Trophoblast cell (in vitro differentiated cells and primary cell): ENCODE measurements around the gene OPRM1.

Experiments
- DNase-seq, 2 donors: peaks; one replicate each; pipeline ENCODE4 v3.0.0-alpha.2; 2016
- H2AFZ ChIP-seq: 2 replicates; pipeline ENCODE4 v1.6.1; 2013; ENCODE audit warnings: low read length, moderate library complexity, mild to moderate bottlenecking; ENCODE audit not compliant: insufficient read depth, poor library complexity
- H2AK5ac ChIP-seq: 2 replicates; pipeline ENCODE4 v1.6.1; 2013; ENCODE audit warnings: mild to moderate bottlenecking, low read length
- H2BK120ac ChIP-seq: 2 replicates; pipeline ENCODE4 v1.6.1; 2013; ENCODE audit warnings: low read length, mild to moderate bottlenecking, moderate library complexity; ENCODE audit not compliant: insufficient read depth, poor library complexity
- H2BK12ac ChIP-seq: 2 replicates; pipeline ENCODE4 v1.6.1; 2013; ENCODE audit warnings: mild to moderate bottlenecking, low read length, moderate library complexity
- H2BK5ac ChIP-seq: 2 replicates; pipeline ENCODE4 v1.6.1; 2013; ENCODE audit warnings: low read length, low read depth, moderate library complexity, mild to moderate bottlenecking; ENCODE audit not compliant: poor library complexity
- H3K14ac ChIP-seq: 2 replicates; pipeline ENCODE4 v1.6.1; 2013; ENCODE audit warnings: mild to moderate bottlenecking, low read length
- H3K18ac ChIP-seq: 2 replicates; pipeline ENCODE4 v1.6.1; 2013; ENCODE audit warnings: mild to moderate bottlenecking, low read length
- H3K23ac ChIP-seq: 2 replicates; pipeline ENCODE4 v1.6.1; 2013; ENCODE audit warnings: low read length
- H3K27ac ChIP-seq: 2 replicates; pipeline ENCODE4 v1.5.1; 2013; ENCODE audit warnings: low read depth, mild to moderate bottlenecking, inconsistent platforms, low read length, moderate library complexity
- H3K27me3 ChIP-seq: 2 replicates; pipeline ENCODE4 v1.6.1; 2013; ENCODE audit warnings: inconsistent platforms, mild to moderate bottlenecking, low read length, moderate library complexity; ENCODE audit not compliant: insufficient read depth
- H3K36me3 ChIP-seq, 2 experiments: 1 replicate in 1 of 2; 2 replicates in 1 of 2; pipeline ENCODE4 v1.6.1; 2013; ENCODE audit warnings: low read length in 2 of 2, mild to moderate bottlenecking in 2 of 2, moderate library complexity in 1 of 2; ENCODE audit not compliant: insufficient read depth in 2 of 2, control insufficient read depth in 1 of 2
- H3K4ac ChIP-seq: 2 replicates; pipeline ENCODE4 v1.6.1; 2013; ENCODE audit warnings: low read depth, mild to moderate bottlenecking, low read length, moderate library complexity
- H3K4me1 ChIP-seq, 2 experiments: 1 replicate in 1 of 2; 2 replicates in 1 of 2; pipeline ENCODE4 v1.6.1; 2013; ENCODE audit warnings: low read length in 2 of 2, mild to moderate bottlenecking in 2 of 2, moderate library complexity in 1 of 2; ENCODE audit not compliant: insufficient read depth in 2 of 2, control insufficient read depth in 1 of 2
- H3K4me2 ChIP-seq: 2 replicates; pipeline ENCODE4 v1.6.1; 2013; ENCODE audit warnings: inconsistent platforms, mild to moderate bottlenecking, low read length, moderate library complexity
- H3K4me3 ChIP-seq: 2 replicates; pipeline ENCODE4 v1.5.1; 2013; ENCODE audit warnings: mild to moderate bottlenecking, low read depth, low read length, inconsistent platforms
- H3K79me1 ChIP-seq: one replicate; pipeline ENCODE4 v1.6.1; 2013; ENCODE audit warnings: low read length
- H3K79me2 ChIP-seq: 2 replicates; pipeline ENCODE4 v1.6.1; 2013; ENCODE audit warnings: low read length, mild to moderate bottlenecking; ENCODE audit not compliant: control insufficient read depth, insufficient read depth, poor library complexity
- H3K9ac ChIP-seq: 2 replicates; pipeline ENCODE4 v1.6.1; 2013; ENCODE audit warnings: mild to moderate bottlenecking, low read length
- H3K9me3 ChIP-seq: 2 replicates; pipeline ENCODE4 v1.6.1; 2013; ENCODE audit warnings: low read depth, mild to moderate bottlenecking, control low read depth, inconsistent platforms, low read length; ENCODE audit not compliant: insufficient read depth
- H4K12ac ChIP-seq: 2 replicates; pipeline ENCODE4 v1.6.1; 2013; ENCODE audit warnings: low read depth, mild to moderate bottlenecking, low read length, moderate library complexity
- H4K8ac ChIP-seq: 2 replicates; pipeline ENCODE4 v1.6.1; 2013; ENCODE audit warnings: low read depth, mild to moderate bottlenecking, low read length, moderate library complexity
- H4K91ac ChIP-seq: one replicate; pipeline ENCODE4 v1.6.1; 2013; ENCODE audit warnings: low read depth, mild to moderate bottlenecking, low read length, moderate library complexity
- WGBS: extraction: QIAGEN DNeasy Blood & Tissue Kit; methylation state at CpG from one replicate; pipeline ENCODE4 v1.1.7; 2013; ENCODE audit warnings: missing lambda C conversion rate; ENCODE audit not compliant: insufficient read length, insufficient coverage; ENCODE audit errors: extremely low coverage; 5-methylcytosine and 5-hydroxymethylcytosine counted together

Gene OPRM1

DNA sequence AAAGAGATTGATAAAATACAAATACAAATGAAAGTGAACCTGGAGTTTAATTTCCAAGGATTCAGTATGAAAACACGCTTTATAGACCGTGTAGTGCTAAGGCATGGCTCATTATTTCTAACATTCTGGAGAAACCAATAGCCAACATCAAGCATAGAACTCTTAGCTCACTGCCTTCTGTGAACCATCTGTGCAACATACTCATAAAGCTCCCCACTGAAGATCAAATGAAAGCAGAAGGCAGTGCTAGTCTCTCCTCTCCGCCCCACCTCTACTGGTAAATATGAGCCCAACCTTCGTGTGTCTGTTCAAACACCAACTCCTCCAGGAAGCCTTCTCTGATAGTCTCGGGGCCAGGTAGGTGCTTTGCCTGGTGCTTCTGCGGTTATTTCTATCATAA lies 163.9 kb downstream of the OPRM1 start:
- Histone ChIP-seq H3K79me1 (no peaks in the 10 kb centered on the region), H3K4ac (no peak overlapping the region), H3K4me1 (no peaks in the 10 kb centered on the region), H3K27ac (no peak overlapping the region), H3K18ac (no peak overlapping the region), H3K9me3 (no peaks in the 10 kb centered on the region), H4K8ac (no peak overlapping the region), H2AK5ac (no peak overlapping the region), H2BK12ac (no peak overlapping the region), H2BK120ac (no peak overlapping the region), H3K27me3 (no peaks in the 10 kb centered on the region), H3K23ac (no peak overlapping the region), H3K36me3 (no peaks in the 10 kb centered on the region), H2BK5ac (no peak overlapping the region), H2AFZ (no peak overlapping the region), H3K9ac (no peak overlapping the region), H3K14ac (no peak overlapping the region), H3K79me2 (no peaks in the 10 kb centered on the region), H3K4me2 (no peak overlapping the region), H4K12ac (no peak overlapping the region), H4K91ac (no peak overlapping the region), H3K4me3 (no peak overlapping the region)
- WGBS, result no CpG with 5 or more reads among the region's 6 CpGs
- DNase-seq, result no peak

DNA sequence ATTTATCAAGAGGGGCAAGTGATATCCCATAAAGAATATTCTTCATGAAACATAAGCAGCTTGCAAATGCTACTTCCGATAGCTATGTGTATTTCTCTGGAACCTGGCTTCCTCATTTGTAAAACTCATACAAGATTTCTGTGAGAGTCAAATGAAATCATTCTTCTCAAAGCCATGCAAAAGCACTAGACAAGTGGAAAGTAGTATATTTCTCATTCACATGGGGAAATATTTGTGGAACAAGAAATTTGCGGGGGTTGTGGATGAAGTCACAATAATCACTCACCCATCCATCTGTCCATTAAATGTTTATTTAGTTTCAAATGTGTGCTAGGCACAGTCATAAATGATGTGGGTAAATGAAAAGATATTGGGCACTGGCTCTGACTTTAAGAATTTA lies 167.1 kb downstream of the OPRM1 start:
- H3K4me3 ChIP-seq, result no peak overlapping the region
- H3K4ac ChIP-seq, result no peak overlapping the region
- no peak overlapping the region for H2BK12ac ChIP-seq
- no peak overlapping the region for H4K12ac ChIP-seq
- no peak overlapping the region for H4K91ac ChIP-seq
- DNase-seq, result no peak
- no peak overlapping the region for H4K8ac ChIP-seq
- no peak overlapping the region for H3K18ac ChIP-seq
- no CpG with 5 or more reads among the region's 2 CpGs for WGBS
- no peak overlapping the region for H3K23ac ChIP-seq
- no peak overlapping the region for H3K27ac ChIP-seq
- no peak overlapping the region for H2AFZ ChIP-seq
- H3K36me3 ChIP-seq, result no peaks in the 10 kb centered on the region
- H2BK5ac ChIP-seq, result no peak overlapping the region
- no peak overlapping the region for H2AK5ac ChIP-seq
- H2BK120ac ChIP-seq, result no peak overlapping the region
- no peaks in the 10 kb centered on the region for H3K27me3 ChIP-seq
- no peak overlapping the region for H3K4me2 ChIP-seq
- H3K79me1 ChIP-seq, result no peaks in the 10 kb centered on the region
- no peaks in the 10 kb centered on the region for H3K4me1 ChIP-seq
- H3K9me3 ChIP-seq, result no peaks in the 10 kb centered on the region
- no peaks in the 10 kb centered on the region for H3K79me2 ChIP-seq
- no peak overlapping the region for H3K9ac ChIP-seq
- no peak overlapping the region for H3K14ac ChIP-seq

- Histone ChIP-seq H3K23ac (no peak overlapping the region), H2BK120ac (no peak overlapping the region), H3K79me1 (no peaks in the 10 kb centered on the region), H3K79me2 (no peaks in the 10 kb centered on the region), H2AFZ (no peak overlapping the region), H3K4me1 (no peaks in the 10 kb centered on the region), H3K4ac (no peak overlapping the region), H3K9ac (no peak overlapping the region), H3K4me2 (no peak overlapping the region), H3K9me3 (no peaks in the 10 kb centered on the region), H3K18ac (no peak overlapping the region), H4K91ac (no peak overlapping the region), H2AK5ac (no peak overlapping the region), H3K27me3 (no peaks in the 10 kb centered on the region), H4K12ac (no peak overlapping the region), H2BK5ac (no peak overlapping the region), H3K36me3 (no peaks in the 10 kb centered on the region), H4K8ac (no peak overlapping the region), H3K14ac (no peak overlapping the region), H2BK12ac (no peak overlapping the region), H3K27ac (no peak overlapping the region), H3K4me3 (no peak overlapping the region)
- DNase-seq, result no peak
- no CpG with 5 or more reads among the region's 4 CpGs for WGBS
Measured at GRCh38 chr6:154206996-154207395, 168.0 kb downstream of the OPRM1 start.

DNA sequence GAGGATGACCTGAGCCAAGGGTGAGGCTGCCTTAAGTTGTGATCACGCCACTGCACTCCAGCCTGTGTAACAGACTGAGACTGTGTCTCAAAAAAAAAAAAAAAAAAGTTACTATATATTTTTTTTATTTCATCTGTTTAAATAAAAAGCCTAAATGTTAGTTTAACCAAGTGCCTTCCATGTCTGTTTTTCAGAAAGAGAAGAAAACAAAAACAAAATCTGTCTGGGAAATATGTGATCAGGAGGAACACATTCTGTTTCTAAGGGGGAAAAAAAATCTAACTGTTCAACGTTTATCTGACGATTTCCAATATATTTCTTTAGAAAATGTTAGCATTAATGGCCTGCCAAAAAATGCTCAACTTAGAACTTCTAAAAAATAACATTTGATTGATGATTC lies 170.5 kb downstream of the OPRM1 start:
- H2BK120ac ChIP-seq, result no peak overlapping the region
- no peaks in the 10 kb centered on the region for H3K9me3 ChIP-seq
- no peaks in the 10 kb centered on the region for H3K4me1 ChIP-seq
- no peak overlapping the region for H4K12ac ChIP-seq
- H3K4me2 ChIP-seq, result no peak overlapping the region
- H3K4ac ChIP-seq, result no peak overlapping the region
- H3K27ac ChIP-seq, result no peak overlapping the region
- H3K18ac ChIP-seq, result no peak overlapping the region
- H3K27me3 ChIP-seq, result no peaks in the 10 kb centered on the region
- no peak overlapping the region for H3K23ac ChIP-seq
- no peak for DNase-seq
- no peak overlapping the region for H4K8ac ChIP-seq
- no peaks in the 10 kb centered on the region for H3K36me3 ChIP-seq
- H2AFZ ChIP-seq, result no peak overlapping the region
- no peak overlapping the region for H2BK5ac ChIP-seq
- no peaks in the 10 kb centered on the region for H3K79me1 ChIP-seq
- H2AK5ac ChIP-seq, result no peak overlapping the region
- H3K9ac ChIP-seq, result no peak overlapping the region
- no peak overlapping the region for H3K4me3 ChIP-seq
- H3K14ac ChIP-seq, result no peak overlapping the region
- no peaks in the 10 kb centered on the region for H3K79me2 ChIP-seq
- H2BK12ac ChIP-seq, result no peak overlapping the region
- H4K91ac ChIP-seq, result no peak overlapping the region
- WGBS, result no CpG with 5 or more reads among the region's 3 CpGs

GRCh38 chr6:154210678-154211077 lies 171.6 kb downstream of the OPRM1 start:
- H4K12ac ChIP-seq, result no peak overlapping the region

More at GRCh38 chr6:154210678-154211077, 171.6 kb downstream of the OPRM1 start:
- Histone ChIP-seq H3K4me1 (no peaks in the 10 kb centered on the region), H2AK5ac (no peak overlapping the region), H2AFZ (no peak overlapping the region), H4K8ac (no peak overlapping the region), H3K27ac (no peak overlapping the region), H3K27me3 (no peaks in the 10 kb centered on the region), H3K4me2 (no peak overlapping the region), H3K9ac (no peak overlapping the region), H2BK12ac (no peak overlapping the region), H3K79me1 (no peaks in the 10 kb centered on the region), H3K79me2 (no peaks in the 10 kb centered on the region), H3K4ac (no peak overlapping the region), H3K14ac (no peak overlapping the region), H3K36me3 (no peaks in the 10 kb centered on the region), H3K23ac (no peak overlapping the region), H2BK120ac (no peak overlapping the region), H3K18ac (no peak overlapping the region), H2BK5ac (no peak overlapping the region), H3K4me3 (no peak overlapping the region), H4K91ac (no peak overlapping the region), H3K9me3 (no peaks in the 10 kb centered on the region)
- DNase-seq, result no peak
